Spleen (tissue), 11 donors: ENCODE measurements around the gene LYL1. TPM values are rescaled to one million over a fixed set of nuclear protein-coding genes. Genes with fewer than 3 reads are reported as not detected.
A peak's percentile ranks its signal among the peaks of the same experiment; 100 is the strongest.
"Not testable (repeated sequence)": the region's sequence is repeated elsewhere in the genome, so short reads cannot be mapped to it uniquely, and the experiment has no call there.

Experiments
- DNase-seq: peaks from one replicate; pipeline ENCODE4 v3.0.0-alpha.2; 2020
- H3K27ac ChIP-seq, 8 donors: fragments of 200-600 bp; sonication (generic) in 7 of 8; 1 replicate in 4 of 8; 2 replicates in 4 of 8; pipeline versions ENCODE4 v1.5.0 to v1.8.0; 2016 to 2021; ENCODE audit warnings: inconsistent platforms in 4 of 8, mild to moderate bottlenecking in 4 of 8, moderate library complexity in 1 of 8
- H3K27me3 ChIP-seq, 7 donors: fragments of 200-600 bp; sonication (generic) in 6 of 7; replicated peaks in 1 of 7; 1 replicate in 4 of 7; 2 replicates in 3 of 7; pipeline versions ENCODE4 v1.5.0 to v1.8.0; 2016 to 2021; ENCODE audit warnings: inconsistent platforms in 3 of 7, mild to moderate bottlenecking in 1 of 7
- H3K36me3 ChIP-seq, 6 donors: fragments of 200-600 bp; sonication (generic) in 5 of 6; 1 replicate in 4 of 6; 2 replicates in 2 of 6; pipeline versions ENCODE4 v1.5.0 to v1.8.0; 2016 to 2021; ENCODE audit warnings: inconsistent platforms in 2 of 6
- H3K4me1 ChIP-seq, 6 donors: fragments of 200-600 bp; sonication (generic) in 5 of 6; 1 replicate in 3 of 6; 2 replicates in 3 of 6; pipeline versions ENCODE4 v1.5.0 to v1.8.0; 2016 to 2021; ENCODE audit warnings: inconsistent platforms in 3 of 6
- H3K4me3 ChIP-seq, 8 donors: fragments of 200-600 bp; sonication (generic) in 7 of 8; 1 replicate in 4 of 8; 2 replicates in 4 of 8; pipeline versions ENCODE4 v1.5.0 to v1.8.0; 2016 to 2021; ENCODE audit warnings: inconsistent platforms in 4 of 8, mild to moderate bottlenecking in 4 of 8, moderate library complexity in 2 of 8
- H3K9me3 ChIP-seq, 8 donors: fragments of 200-600 bp; sonication (generic) in 7 of 8; 1 replicate in 4 of 8; 2 replicates in 4 of 8; pipeline versions ENCODE4 v1.5.0 to v1.8.0; 2016 to 2021; ENCODE audit warnings: inconsistent platforms in 4 of 8
- CTCF ChIP-seq, 11 experiments: fragments of 200-600 bp in 7 of 11; fragments of 450-650 bp in 4 of 11; sonication (generic) in 4 of 11; IDR thresholded peaks in 8 of 11; conservative IDR thresholded peaks in 3 of 11; 1 replicate in 7 of 11; 2 replicates in 4 of 11; pipeline versions ENCODE4 v1.4.0 to v1.8.0; 2016 to 2021; ENCODE audit warnings: antibody characterized with exemption in 11 of 11, inconsistent platforms in 4 of 11, mild to moderate bottlenecking in 1 of 11
- POLR2A ChIP-seq, 3 donors: fragments of 450-650 bp; IDR thresholded peaks; one replicate each; pipeline ENCODE4 v1.5.1; 2017; ENCODE audit warnings: antibody characterized with exemption in 3 of 3, mild to moderate bottlenecking in 1 of 3
- POLR2AphosphoS5 ChIP-seq, 3 donors: sonication (generic); formaldehyde crosslinking; IDR thresholded peaks; one replicate each; pipeline ENCODE4 v1.5.1; 2017; ENCODE audit warnings: antibody characterized with exemption in 3 of 3
- WGBS, 5 donors: extraction: QIAGEN DNeasy Blood & Tissue Kit in 3 of 5; methylation state at CpG; one replicate each; pipeline versions ENCODE4 v1.1.5 to v1.1.7; 2013 to 2018; 5-methylcytosine and 5-hydroxymethylcytosine counted together
- intact Hi-C: fragments of 100-400 bp; cut with DNase I; formaldehyde crosslinking; loops from one replicate; pipeline ENCODE4 v1.15.0; 2023; ENCODE audit warnings: low total_unique reads
- polyA plus RNA-seq, 3 donors: library from polyadenylated mRNA; stranded (reverse); fragments of 200-250 nt; gene quantifications; one replicate each; pipeline ENCODE4 v1.2.1, GENCODE V29; 2013
- total RNA-seq, 7 donors: library from RNA; depleted of rRNA in 3 of 7; stranded (reverse); fragments of >200 nt in 3 of 7; fragmentation: NEBNext Ultra II Directional in 4 of 7; extraction: Animal tissue kit (Norgen Biotek cat#: 25700) in 4 of 7; gene quantifications; one replicate each; pipeline versions ENCODE4 v1.1.0 to v1.2.1, GENCODE V29; 2016 to 2021
- donor health status: healthy with polysubstance abuse.
- donor health status: DM: no; HTN: no; CAD: no; lungs with moderate emphysema.
- donor health status: DM: no; HTN: no; CAD: no.
- donor health status: Bipolar disorder and iron deficiency.
- donor health status: healthy.
- donor health status: DM: no; HTN: no; CAD: no.
- donor health status: DM: yes; HTN: yes; CAD: no.

The LYL1 gene
- total and polyA plus RNA-seq, 10 donors = 35.5 to 86.9 (median 59.4) TPM

GRCh38 chr19:13150187-13150930 lies 47.7 kb upstream of the LYL1 start, which contains the start of the genes IER2 and STX10:
Gene IER2 (plus strand): TSS chr19:13150411. CDS start chr19:13153187, 2,776 bp downstream.
Gene STX10 (minus strand): TSS chr19:13150375. CDS start chr19:13150173, 202 bp downstream.
- H3K27me3 ChIP-seq = no peaks in the 10 kb centered on the region
- peak within 1 kb of the TSS; percentile 94 to 100 (median 98) for H3K27ac ChIP-seq
- peaks cover 15 to 63% (median 35%) of the 10 kb centered on the region in 6 donors for H3K4me1 ChIP-seq
- DNase-seq = peak; percentile 99
- intact Hi-C loops = loop anchor here (5.0 kb wide), 1 partner anchor 48 kb away; the partner anchor contains the start of gene LYL1
- H3K36me3 ChIP-seq = peaks cover 0 to 14% (median 1%) of the 10 kb centered on the region in 6 donors
- no peaks in the 10 kb centered on the region for H3K9me3 ChIP-seq
- 0 to 1% (median 1%) methylated on average over 22 to 51 of the region's 51 CpGs for WGBS, 5 donors
- peak within 1 kb of the TSS; percentile 86 to 99 (median 97) for H3K4me3 ChIP-seq
- TF ChIP-seq CTCF (IDR thresholded peaks at IDR 0.05 in 8 of 11, conservative IDR thresholded peaks at IDR 0.05 in 3 of 11) (peak; percentile 68 to 88 (median 79)), POLR2AphosphoS5 (IDR thresholded peaks at IDR 0.05) (peak; percentile 96 to 97 (median 97)), POLR2A (IDR thresholded peaks at IDR 0.05) (peak in 1 of 3 donors; percentile 33)

GRCh38 chr19:13149628-13150186 lies 47.0 kb upstream of the LYL1 start:
- intact Hi-C loops = loop anchor here (5.0 kb wide), 2 partner anchors 47 to 113 kb away; partner anchors contain the start of gene LYL1
- WGBS, 5 donors = 0 to 3% (median 1%) methylated on average over 17 to 46 of the region's 46 CpGs
- Histone ChIP-seq H3K4me3 (peak overlapping the region; percentile 86 to 99 (median 97)), H3K9me3 (no peaks in the 10 kb centered on the region), H3K4me1 (peaks cover 10 to 60% (median 29%) of the 10 kb centered on the region in 6 donors), H3K36me3 (peaks cover 0 to 20% (median 8%) of the 10 kb centered on the region in 6 donors), H3K27ac (peak overlapping the region; percentile 94 to 100 (median 98)), H3K27me3 (no peaks in the 10 kb centered on the region)
- no peak for TF ChIP-seq POLR2A (IDR thresholded peaks at IDR 0.05)
- TF ChIP-seq CTCF (IDR thresholded peaks at IDR 0.05 in 8 of 11, conservative IDR thresholded peaks at IDR 0.05 in 3 of 11) = no peak
- no peak for TF ChIP-seq POLR2AphosphoS5 (IDR thresholded peaks at IDR 0.05)
- DNase-seq = peak; percentile 94

GRCh38 chr19:13149173-13149627 lies 46.5 kb upstream of the LYL1 start:
- Histone ChIP-seq H3K4me3 (peak overlapping the region; percentile 86 to 99 (median 97)), H3K27ac (peak overlapping the region; percentile 94 to 100 (median 98)), H3K4me1 (peaks cover 10 to 59% (median 29%) of the 10 kb centered on the region in 6 donors), H3K36me3 (peaks cover 0 to 26% (median 13%) of the 10 kb centered on the region in 6 donors)
- not testable (repeated sequence) for H3K9me3 ChIP-seq, DNase-seq, H3K27me3 ChIP-seq
- intact Hi-C loops = loop anchor here (5.0 kb wide), 1 partner anchor 113 kb away; no protein-coding TSS in a partner anchor
- 33 to 62% (median 40%) methylated on average over 17 of the region's 17 CpGs for WGBS, 5 donors

GRCh38 chr19:13146763-13147563 lies 44.3 kb upstream of the LYL1 start:
- WGBS, 5 donors = 61 to 79% (median 67%) methylated on average over 16 of the region's 16 CpGs
- Histone ChIP-seq H3K27me3 (no peaks in the 10 kb centered on the region), H3K27ac (peak overlapping the region in 7 of 8 donors; percentile 67 to 100 (median 98)), H3K36me3 (peaks cover 0 to 42% (median 24%) of the 10 kb centered on the region in 6 donors), H3K4me3 (peak overlapping the region in 1 of 8 donors; percentile 28), H3K9me3 (no peaks in the 10 kb centered on the region), H3K4me1 (peaks cover 10 to 61% (median 33%) of the 10 kb centered on the region in 6 donors)
- intact Hi-C loops = loop anchor here (5.0 kb wide), 1 partner anchor 115 kb away; no protein-coding TSS in a partner anchor
- TF ChIP-seq POLR2A (IDR thresholded peaks at IDR 0.05) = no peak
- no peak for TF ChIP-seq CTCF (IDR thresholded peaks at IDR 0.05 in 8 of 11, conservative IDR thresholded peaks at IDR 0.05 in 3 of 11)
- TF ChIP-seq POLR2AphosphoS5 (IDR thresholded peaks at IDR 0.05) = peak in 2 of 3 donors; percentile 31 to 82
- peak; percentile 86 for DNase-seq
